K562 (cell line): Measurements from ENCODE around the gene IMPA2. TPM values are rescaled to one million over a fixed set of nuclear protein-coding genes. Genes with fewer than 3 reads are reported as not detected.

Experiments
- HEY1 ChIP-seq: fragments of 250-450 bp; sonication (Bioruptor Pico); IDR thresholded peaks from 2 replicates; pipeline ENCODE4 v1.5.0; 2020; ENCODE audit warnings: mild to moderate bottlenecking, moderate library complexity, borderline replicate concordance
- PHF20 ChIP-seq: fragments of 450-650 bp; IDR thresholded peaks from 2 replicates; pipeline ENCODE4 v1.6.1; 2018; ENCODE audit not compliant: partially characterized antibody
- RBM25 ChIP-seq: fragments of 200-400 bp; formaldehyde crosslinking; IDR thresholded peaks from 2 replicates; pipeline ENCODE4 v1.6.1; 2018; ENCODE audit warnings: low read length, low read depth, moderate library complexity; ENCODE audit not compliant: severe bottlenecking
- REST ChIP-seq, 2 experiments: fragments of 450-650 bp; formaldehyde crosslinking in 1 of 2; IDR thresholded peaks; 2 replicates each; pipeline versions ENCODE4 v1.4.0 to v1.6.1; 2014 to 2020; ENCODE audit warnings: mild to moderate bottlenecking in 2 of 2, borderline replicate concordance in 1 of 2, low read depth in 1 of 2
- SUPT5H ChIP-seq: fragments of 450-650 bp; IDR thresholded peaks from 2 replicates; pipeline ENCODE4 v1.6.1; 2016
- polyA plus RNA-seq, 8 experiments: library from polyadenylated mRNA; depleted of rRNA in 4 of 8; stranded (reverse) in 5 of 8; unstranded in 3 of 8; fragments of >200 nt; fragmentation: Nextera tagmentation in 2 of 8; fragmentation: Illumina TruSeq in 1 of 8; extraction: Ambion mirVana in 2 of 8; extraction: Trizol in 1 of 8; gene quantifications; 2 replicates each; pipeline versions ENCODE4 v1.2.1 to v1.2.3, GENCODE V29; 2011 to 2014; ENCODE audit warnings: inconsistent platforms in 1 of 8, missing spikeins in 1 of 8
- total RNA-seq, 7 experiments: library from RNA; depleted of rRNA in 6 of 7; stranded (reverse); fragments of >200 nt in 6 of 7; fragmentation: Illumina TruSeq in 2 of 7; extraction: Trizol in 2 of 7; gene quantifications; 2 replicates each; pipeline versions ENCODE4 v1.2.1 to v1.2.3, GENCODE V29; 2011 to 2021; ENCODE audit warnings: low replicate concordance in 1 of 7
- TF ChIP-seq, protein P1 (sequence below): fragments of 450-650 bp; IDR thresholded peaks from 2 replicates; pipeline ENCODE4 v1.6.1; 2016; ENCODE audit warnings: mild to moderate bottlenecking, moderate library complexity

Gene IMPA2
- total and polyA plus RNA-seq, 9 of the 15 experiments (the other 6 are each of a cell fraction or from before 2014, with no cell fraction given) = 0.62 to 11.3 (median 5.7) TPM

GRCh38 chr18:11981543-11982366 lies 448 bp downstream of the IMPA2 start (continued):
- TF ChIP-seq RBM25 = peak; percentile 85
- TF ChIP-seq, protein P1, sequence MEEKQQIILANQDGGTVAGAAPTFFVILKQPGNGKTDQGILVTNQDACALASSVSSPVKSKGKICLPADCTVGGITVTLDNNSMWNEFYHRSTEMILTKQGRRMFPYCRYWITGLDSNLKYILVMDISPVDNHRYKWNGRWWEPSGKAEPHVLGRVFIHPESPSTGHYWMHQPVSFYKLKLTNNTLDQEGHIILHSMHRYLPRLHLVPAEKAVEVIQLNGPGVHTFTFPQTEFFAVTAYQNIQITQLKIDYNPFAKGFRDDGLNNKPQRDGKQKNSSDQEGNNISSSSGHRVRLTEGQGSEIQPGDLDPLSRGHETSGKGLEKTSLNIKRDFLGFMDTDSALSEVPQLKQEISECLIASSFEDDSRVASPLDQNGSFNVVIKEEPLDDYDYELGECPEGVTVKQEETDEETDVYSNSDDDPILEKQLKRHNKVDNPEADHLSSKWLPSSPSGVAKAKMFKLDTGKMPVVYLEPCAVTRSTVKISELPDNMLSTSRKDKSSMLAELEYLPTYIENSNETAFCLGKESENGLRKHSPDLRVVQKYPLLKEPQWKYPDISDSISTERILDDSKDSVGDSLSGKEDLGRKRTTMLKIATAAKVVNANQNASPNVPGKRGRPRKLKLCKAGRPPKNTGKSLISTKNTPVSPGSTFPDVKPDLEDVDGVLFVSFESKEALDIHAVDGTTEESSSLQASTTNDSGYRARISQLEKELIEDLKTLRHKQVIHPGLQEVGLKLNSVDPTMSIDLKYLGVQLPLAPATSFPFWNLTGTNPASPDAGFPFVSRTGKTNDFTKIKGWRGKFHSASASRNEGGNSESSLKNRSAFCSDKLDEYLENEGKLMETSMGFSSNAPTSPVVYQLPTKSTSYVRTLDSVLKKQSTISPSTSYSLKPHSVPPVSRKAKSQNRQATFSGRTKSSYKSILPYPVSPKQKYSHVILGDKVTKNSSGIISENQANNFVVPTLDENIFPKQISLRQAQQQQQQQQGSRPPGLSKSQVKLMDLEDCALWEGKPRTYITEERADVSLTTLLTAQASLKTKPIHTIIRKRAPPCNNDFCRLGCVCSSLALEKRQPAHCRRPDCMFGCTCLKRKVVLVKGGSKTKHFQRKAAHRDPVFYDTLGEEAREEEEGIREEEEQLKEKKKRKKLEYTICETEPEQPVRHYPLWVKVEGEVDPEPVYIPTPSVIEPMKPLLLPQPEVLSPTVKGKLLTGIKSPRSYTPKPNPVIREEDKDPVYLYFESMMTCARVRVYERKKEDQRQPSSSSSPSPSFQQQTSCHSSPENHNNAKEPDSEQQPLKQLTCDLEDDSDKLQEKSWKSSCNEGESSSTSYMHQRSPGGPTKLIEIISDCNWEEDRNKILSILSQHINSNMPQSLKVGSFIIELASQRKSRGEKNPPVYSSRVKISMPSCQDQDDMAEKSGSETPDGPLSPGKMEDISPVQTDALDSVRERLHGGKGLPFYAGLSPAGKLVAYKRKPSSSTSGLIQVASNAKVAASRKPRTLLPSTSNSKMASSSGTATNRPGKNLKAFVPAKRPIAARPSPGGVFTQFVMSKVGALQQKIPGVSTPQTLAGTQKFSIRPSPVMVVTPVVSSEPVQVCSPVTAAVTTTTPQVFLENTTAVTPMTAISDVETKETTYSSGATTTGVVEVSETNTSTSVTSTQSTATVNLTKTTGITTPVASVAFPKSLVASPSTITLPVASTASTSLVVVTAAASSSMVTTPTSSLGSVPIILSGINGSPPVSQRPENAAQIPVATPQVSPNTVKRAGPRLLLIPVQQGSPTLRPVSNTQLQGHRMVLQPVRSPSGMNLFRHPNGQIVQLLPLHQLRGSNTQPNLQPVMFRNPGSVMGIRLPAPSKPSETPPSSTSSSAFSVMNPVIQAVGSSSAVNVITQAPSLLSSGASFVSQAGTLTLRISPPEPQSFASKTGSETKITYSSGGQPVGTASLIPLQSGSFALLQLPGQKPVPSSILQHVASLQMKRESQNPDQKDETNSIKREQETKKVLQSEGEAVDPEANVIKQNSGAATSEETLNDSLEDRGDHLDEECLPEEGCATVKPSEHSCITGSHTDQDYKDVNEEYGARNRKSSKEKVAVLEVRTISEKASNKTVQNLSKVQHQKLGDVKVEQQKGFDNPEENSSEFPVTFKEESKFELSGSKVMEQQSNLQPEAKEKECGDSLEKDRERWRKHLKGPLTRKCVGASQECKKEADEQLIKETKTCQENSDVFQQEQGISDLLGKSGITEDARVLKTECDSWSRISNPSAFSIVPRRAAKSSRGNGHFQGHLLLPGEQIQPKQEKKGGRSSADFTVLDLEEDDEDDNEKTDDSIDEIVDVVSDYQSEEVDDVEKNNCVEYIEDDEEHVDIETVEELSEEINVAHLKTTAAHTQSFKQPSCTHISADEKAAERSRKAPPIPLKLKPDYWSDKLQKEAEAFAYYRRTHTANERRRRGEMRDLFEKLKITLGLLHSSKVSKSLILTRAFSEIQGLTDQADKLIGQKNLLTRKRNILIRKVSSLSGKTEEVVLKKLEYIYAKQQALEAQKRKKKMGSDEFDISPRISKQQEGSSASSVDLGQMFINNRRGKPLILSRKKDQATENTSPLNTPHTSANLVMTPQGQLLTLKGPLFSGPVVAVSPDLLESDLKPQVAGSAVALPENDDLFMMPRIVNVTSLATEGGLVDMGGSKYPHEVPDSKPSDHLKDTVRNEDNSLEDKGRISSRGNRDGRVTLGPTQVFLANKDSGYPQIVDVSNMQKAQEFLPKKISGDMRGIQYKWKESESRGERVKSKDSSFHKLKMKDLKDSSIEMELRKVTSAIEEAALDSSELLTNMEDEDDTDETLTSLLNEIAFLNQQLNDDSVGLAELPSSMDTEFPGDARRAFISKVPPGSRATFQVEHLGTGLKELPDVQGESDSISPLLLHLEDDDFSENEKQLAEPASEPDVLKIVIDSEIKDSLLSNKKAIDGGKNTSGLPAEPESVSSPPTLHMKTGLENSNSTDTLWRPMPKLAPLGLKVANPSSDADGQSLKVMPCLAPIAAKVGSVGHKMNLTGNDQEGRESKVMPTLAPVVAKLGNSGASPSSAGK = peak; percentile 65; the same call in 1 of the 2 replicates
- TF ChIP-seq REST (IDR thresholded peaks at IDR 0.05; ENCODE audit: borderline replicate concordance) = peak; percentile 9; the same call in 1 of the 2 replicates
- no peak for TF ChIP-seq REST (CRISPR knock-in tag; IDR thresholded peaks at IDR 0.05; ENCODE audit: low read depth)
- peak; percentile 41 for TF ChIP-seq PHF20
- TF ChIP-seq HEY1 (CRISPR knock-in tag) = no peak
- peak; percentile 33; the same call in 1 of the 2 replicates for TF ChIP-seq SUPT5H
